ENCODE results near the gene KLK3. TPM values are rescaled to one million over a fixed set of nuclear protein-coding genes. Genes with fewer than 3 reads are reported as not detected.

Gene KLK3
- total and polyA plus RNA-seq, 5 donors from 2014 or later, result not detected

- Mint-ChIP-seq H3K4me1 (peaks cover 0 to 17% (median 11%) of the 10 kb centered on the region in 4 donors), H3K9me3 (peaks cover 0 to 19% (median 2%) of the 10 kb centered on the region in 7 donors), H3K27ac (peak overlapping the region in 1 of 3 donors; percentile 67), H3K4me3 (no peak overlapping the region), H3K27me3 (peaks cover 37% of the 10 kb centered on the region), H3K36me3 (no peaks in the 10 kb centered on the region)
- H3K4me3 ChIP-seq (ENCODE audit: low read depth, low read length), result no peak overlapping the region
- H3K4me1 ChIP-seq (ENCODE audit: control insufficient read depth, insufficient read depth, low read length, poor library complexity, severe bottlenecking), result peaks cover 14% of the 10 kb centered on the region
- H3K27ac ChIP-seq (ENCODE audit: insufficient read depth, low read length, poor library complexity, severe bottlenecking), result no peak overlapping the region
- ATAC-seq (ENCODE audit: low read depth in 2 of 2) (no peak), DNase-seq (no peak)
- no peaks in the 10 kb centered on the region for H3K36me3 ChIP-seq (ENCODE audit: control insufficient read depth, insufficient read depth, low read length)
- H3K27me3 ChIP-seq (ENCODE audit: control insufficient read depth, insufficient read depth, low read length), result no peaks in the 10 kb centered on the region
- H3K9me3 ChIP-seq (ENCODE audit: control insufficient read depth in 2 of 2, low read length in 2 of 2), result peaks cover 0 to 8% of the 10 kb centered on the region in 2 experiments
These were observed 14.7 kb upstream of the KLK3 start for GRCh38 chr19:50839712-50840655.

GRCh38 chr19:50842130-50842529 is 12.6 kb upstream of the KLK3 start:
- DNase-seq (no peak), ATAC-seq (ENCODE audit: low read depth in 2 of 2) (no peak)
- Histone ChIP-seq H3K27me3 (ENCODE audit: control insufficient read depth, insufficient read depth, low read length) (no peaks in the 10 kb centered on the region), H3K27ac (ENCODE audit: insufficient read depth, low read length, poor library complexity, severe bottlenecking) (no peak overlapping the region), H3K9me3 (ENCODE audit: control insufficient read depth in 2 of 2, low read length in 2 of 2) (peaks cover 0 to 8% of the 10 kb centered on the region in 2 experiments), H3K36me3 (ENCODE audit: control insufficient read depth, insufficient read depth, low read length) (no peaks in the 10 kb centered on the region), H3K4me1 (ENCODE audit: control insufficient read depth, insufficient read depth, low read length, poor library complexity, severe bottlenecking) (no peaks in the 10 kb centered on the region), H3K4me3 (ENCODE audit: low read depth, low read length) (no peak overlapping the region)
- Mint-ChIP-seq H3K9me3 (peaks cover 0 to 21% (median 3%) of the 10 kb centered on the region in 7 donors), H3K4me3 (no peak overlapping the region), H3K27me3 (peaks cover 24% of the 10 kb centered on the region), H3K4me1 (peaks cover 0 to 4% (median 3%) of the 10 kb centered on the region in 4 donors), H3K27ac (no peak overlapping the region), H3K36me3 (no peaks in the 10 kb centered on the region)

- Histone ChIP-seq H3K36me3 (ENCODE audit: control insufficient read depth, insufficient read depth, low read length) (no peaks in the 10 kb centered on the region), H3K4me1 (ENCODE audit: control insufficient read depth, insufficient read depth, low read length, poor library complexity, severe bottlenecking) (no peaks in the 10 kb centered on the region), H3K27me3 (ENCODE audit: control insufficient read depth, insufficient read depth, low read length) (no peaks in the 10 kb centered on the region), H3K9me3 (ENCODE audit: control insufficient read depth in 2 of 2, low read length in 2 of 2) (peaks cover 0 to 8% of the 10 kb centered on the region in 2 experiments), H3K4me3 (ENCODE audit: low read depth, low read length) (no peak overlapping the region), H3K27ac (ENCODE audit: insufficient read depth, low read length, poor library complexity, severe bottlenecking) (no peak overlapping the region)
- no peak overlapping the region for H3K4me3 Mint-ChIP-seq
- no peaks in the 10 kb centered on the region for H3K36me3 Mint-ChIP-seq
- H3K4me1 Mint-ChIP-seq, result peaks cover 0 to 1% (median 0%) of the 10 kb centered on the region in 4 donors
- peaks cover 18% of the 10 kb centered on the region for H3K27me3 Mint-ChIP-seq
- peaks cover 0 to 21% (median 3%) of the 10 kb centered on the region in 7 donors for H3K9me3 Mint-ChIP-seq
- ATAC-seq (ENCODE audit: low read depth in 2 of 2), result no peak
- no peak overlapping the region for H3K27ac Mint-ChIP-seq
- DNase-seq, result no peak
These were observed 11.5 kb upstream of the KLK3 start for GRCh38 chr19:50843205-50843604.

GRCh38 chr19:50843701-50844221 is 11.0 kb upstream of the KLK3 start:
- Histone ChIP-seq H3K4me1 (ENCODE audit: control insufficient read depth, insufficient read depth, low read length, poor library complexity, severe bottlenecking) (no peaks in the 10 kb centered on the region), H3K4me3 (ENCODE audit: low read depth, low read length) (no peak overlapping the region), H3K9me3 (ENCODE audit: control insufficient read depth in 2 of 2, low read length in 2 of 2) (peaks cover 0 to 8% of the 10 kb centered on the region in 2 experiments), H3K27ac (ENCODE audit: insufficient read depth, low read length, poor library complexity, severe bottlenecking) (no peak overlapping the region), H3K27me3 (ENCODE audit: control insufficient read depth, insufficient read depth, low read length) (no peaks in the 10 kb centered on the region), H3K36me3 (ENCODE audit: control insufficient read depth, insufficient read depth, low read length) (no peaks in the 10 kb centered on the region)
- no peaks in the 10 kb centered on the region for H3K4me1 Mint-ChIP-seq
- peaks cover 18% of the 10 kb centered on the region for H3K27me3 Mint-ChIP-seq
- H3K4me3 Mint-ChIP-seq, result no peak overlapping the region
- ATAC-seq (ENCODE audit: low read depth in 2 of 2) (no peak), DNase-seq (no peak)
- no peak overlapping the region for H3K27ac Mint-ChIP-seq
- H3K9me3 Mint-ChIP-seq, result peaks cover 0 to 21% (median 3%) of the 10 kb centered on the region in 7 donors
- H3K36me3 Mint-ChIP-seq, result no peaks in the 10 kb centered on the region

GRCh38 chr19:50844296-50844935 is 10.3 kb upstream of the KLK3 start:
- no peak overlapping the region for H3K27ac Mint-ChIP-seq
- no peaks in the 10 kb centered on the region for H3K4me1 ChIP-seq (ENCODE audit: control insufficient read depth, insufficient read depth, low read length, poor library complexity, severe bottlenecking)
- H3K4me3 ChIP-seq (ENCODE audit: low read depth, low read length), result no peak overlapping the region
- no peaks in the 10 kb centered on the region for H3K4me1 Mint-ChIP-seq
- H3K4me3 Mint-ChIP-seq, result no peak overlapping the region
- no peaks in the 10 kb centered on the region for H3K36me3 Mint-ChIP-seq
- peaks cover 0 to 8% of the 10 kb centered on the region in 2 experiments for H3K9me3 ChIP-seq (ENCODE audit: control insufficient read depth in 2 of 2, low read length in 2 of 2)
- H3K9me3 Mint-ChIP-seq, result peaks cover 0 to 21% (median 3%) of the 10 kb centered on the region in 7 donors
- H3K27me3 ChIP-seq (ENCODE audit: control insufficient read depth, insufficient read depth, low read length), result no peaks in the 10 kb centered on the region
- H3K36me3 ChIP-seq (ENCODE audit: control insufficient read depth, insufficient read depth, low read length), result no peaks in the 10 kb centered on the region
- ATAC-seq (ENCODE audit: low read depth in 2 of 2), result no peak
- H3K27ac ChIP-seq (ENCODE audit: insufficient read depth, low read length, poor library complexity, severe bottlenecking), result no peak overlapping the region
- peaks cover 18% of the 10 kb centered on the region for H3K27me3 Mint-ChIP-seq
- no peak for DNase-seq

- no peaks in the 10 kb centered on the region for H3K36me3 ChIP-seq (ENCODE audit: control insufficient read depth, insufficient read depth, low read length)
- peaks cover 2% of the 10 kb centered on the region for H3K27me3 ChIP-seq (ENCODE audit: control insufficient read depth, insufficient read depth, low read length)
- Mint-ChIP-seq H3K27me3 (peaks cover 6% of the 10 kb centered on the region), H3K4me3 (no peak overlapping the region), H3K4me1 (no peaks in the 10 kb centered on the region), H3K36me3 (no peaks in the 10 kb centered on the region), H3K27ac (no peak overlapping the region), H3K9me3 (peaks cover 0 to 5% (median 0%) of the 10 kb centered on the region in 7 donors)
- H3K4me3 ChIP-seq (ENCODE audit: low read depth, low read length), result no peak overlapping the region
- no peaks in the 10 kb centered on the region for H3K4me1 ChIP-seq (ENCODE audit: control insufficient read depth, insufficient read depth, low read length, poor library complexity, severe bottlenecking)
- no peak overlapping the region for H3K27ac ChIP-seq (ENCODE audit: insufficient read depth, low read length, poor library complexity, severe bottlenecking)
- no peak for ATAC-seq (ENCODE audit: low read depth in 2 of 2)
- H3K9me3 ChIP-seq (ENCODE audit: control insufficient read depth in 2 of 2, low read length in 2 of 2), result no peaks in the 10 kb centered on the region
- no peak for DNase-seq
These were observed 4.0 kb upstream of the KLK3 start for GRCh38 chr19:50850738-50851137.

GRCh38 chr19:50851620-50852019 is 3.1 kb upstream of the KLK3 start:
- Mint-ChIP-seq H3K27ac (no peak overlapping the region), H3K36me3 (no peaks in the 10 kb centered on the region), H3K4me3 (no peak overlapping the region), H3K9me3 (peaks cover 0 to 5% (median 0%) of the 10 kb centered on the region in 7 donors), H3K4me1 (no peaks in the 10 kb centered on the region), H3K27me3 (peaks cover 6% of the 10 kb centered on the region)
- ATAC-seq (ENCODE audit: low read depth in 2 of 2) (no peak), DNase-seq (no peak)
- no peak overlapping the region for H3K27ac ChIP-seq (ENCODE audit: insufficient read depth, low read length, poor library complexity, severe bottlenecking)
- H3K36me3 ChIP-seq (ENCODE audit: control insufficient read depth, insufficient read depth, low read length), result no peaks in the 10 kb centered on the region
- no peak overlapping the region for H3K4me3 ChIP-seq (ENCODE audit: low read depth, low read length)
- no peaks in the 10 kb centered on the region for H3K4me1 ChIP-seq (ENCODE audit: control insufficient read depth, insufficient read depth, low read length, poor library complexity, severe bottlenecking)
- no peaks in the 10 kb centered on the region for H3K9me3 ChIP-seq (ENCODE audit: control insufficient read depth in 2 of 2, low read length in 2 of 2)
- peaks cover 2% of the 10 kb centered on the region for H3K27me3 ChIP-seq (ENCODE audit: control insufficient read depth, insufficient read depth, low read length)

Data from CD4-positive, CD25-positive, alpha-beta regulatory T cell (primary cell).